Fibroblast of lung (primary cell): ENCODE measurements around the gene HIBCH.

Source experiments
- EZH2 ChIP-seq: IDR thresholded peaks from 2 replicates; pipeline ENCODE4 v1.5.1; 2012; ENCODE audit warnings: low read length, control low read depth, mild to moderate bottlenecking; ENCODE audit errors: missing control alignments
- TF ChIP-seq, protein P1 (sequence below), 2 donors: IDR thresholded peaks in 1 of 2; conservative IDR thresholded peaks in 1 of 2; 1 replicate in 1 of 2; 2 replicates in 1 of 2; pipeline ENCODE4 v1.5.1; 2011 to 2012; ENCODE audit warnings: low read length in 2 of 2, control low read depth in 1 of 2, inconsistent platforms in 1 of 2, low read depth in 1 of 2, mild to moderate bottlenecking in 1 of 2

- TF ChIP-seq EZH2 = no peak
- TF ChIP-seq, protein P1, sequence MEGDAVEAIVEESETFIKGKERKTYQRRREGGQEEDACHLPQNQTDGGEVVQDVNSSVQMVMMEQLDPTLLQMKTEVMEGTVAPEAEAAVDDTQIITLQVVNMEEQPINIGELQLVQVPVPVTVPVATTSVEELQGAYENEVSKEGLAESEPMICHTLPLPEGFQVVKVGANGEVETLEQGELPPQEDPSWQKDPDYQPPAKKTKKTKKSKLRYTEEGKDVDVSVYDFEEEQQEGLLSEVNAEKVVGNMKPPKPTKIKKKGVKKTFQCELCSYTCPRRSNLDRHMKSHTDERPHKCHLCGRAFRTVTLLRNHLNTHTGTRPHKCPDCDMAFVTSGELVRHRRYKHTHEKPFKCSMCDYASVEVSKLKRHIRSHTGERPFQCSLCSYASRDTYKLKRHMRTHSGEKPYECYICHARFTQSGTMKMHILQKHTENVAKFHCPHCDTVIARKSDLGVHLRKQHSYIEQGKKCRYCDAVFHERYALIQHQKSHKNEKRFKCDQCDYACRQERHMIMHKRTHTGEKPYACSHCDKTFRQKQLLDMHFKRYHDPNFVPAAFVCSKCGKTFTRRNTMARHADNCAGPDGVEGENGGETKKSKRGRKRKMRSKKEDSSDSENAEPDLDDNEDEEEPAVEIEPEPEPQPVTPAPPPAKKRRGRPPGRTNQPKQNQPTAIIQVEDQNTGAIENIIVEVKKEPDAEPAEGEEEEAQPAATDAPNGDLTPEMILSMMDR (conservative IDR thresholded peaks at IDR 0.05 in 1 of 2, IDR thresholded peaks at IDR 0.05 in 1 of 2; ENCODE audit: low read depth in 1 of 2, low read length in 2 of 2) = no peak
These were observed 36.5 kb upstream of the HIBCH start for GRCh38 chr2:190355968-190356644.
